Measurements from ENCODE around the gene STK32C. TPM values are rescaled to one million over a fixed set of nuclear protein-coding genes. Genes with fewer than 3 reads are reported as not detected.
A peak's percentile ranks its signal among the peaks of the same experiment; 100 is the strongest.

STK32C gene
- total and polyA plus RNA-seq, 10 of the 15 experiments (the other 5 are each of a cell fraction or from before 2014, with no cell fraction given), result 1.5 to 18.1 (median 6.4) TPM

DNA sequence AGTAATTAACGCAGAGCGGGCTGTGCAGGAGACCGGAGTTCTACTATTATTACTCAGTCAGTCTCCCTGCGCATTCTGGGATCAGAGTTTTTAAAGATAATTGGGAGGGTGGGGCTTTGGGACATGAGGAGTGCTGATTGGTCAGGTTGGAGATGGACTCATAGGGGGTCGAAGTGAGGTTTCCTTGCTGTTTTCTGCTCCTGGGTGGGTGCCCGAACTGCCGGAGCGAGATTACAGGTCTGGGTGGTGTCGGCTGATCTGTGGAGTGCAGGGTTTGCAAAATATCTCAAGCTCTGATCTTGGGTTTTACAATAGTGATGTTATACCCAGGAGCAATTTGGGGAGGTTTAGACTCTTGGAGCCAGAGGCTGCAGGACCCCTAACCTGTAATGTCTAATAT, 20.4 kb upstream of the STK32C start:
- FAIRE-seq, result no peak

More for the DNA sequence above, 20.4 kb upstream of the STK32C start:
- in situ Hi-C loops (cut with MboI) (no loop called here), intact Hi-C loops (cut with micrococcal nuclease; ENCODE audit: unreplicated experiment) (loop anchor here (10.0 kb wide), 1 partner anchor 247 kb away; no protein-coding TSS in a partner anchor)
- TF ChIP-seq IRF3 (IDR thresholded peaks at IDR 0.05), result no peak
- no peak for TF ChIP-seq FOS (IDR thresholded peaks at IDR 0.05; ENCODE audit: borderline replicate concordance, extremely low read depth, insufficient read length)
- no peak for TF ChIP-seq BACH1 (IDR thresholded peaks at IDR 0.05; ENCODE audit: borderline replicate concordance)
- TF ChIP-seq, protein P1, sequence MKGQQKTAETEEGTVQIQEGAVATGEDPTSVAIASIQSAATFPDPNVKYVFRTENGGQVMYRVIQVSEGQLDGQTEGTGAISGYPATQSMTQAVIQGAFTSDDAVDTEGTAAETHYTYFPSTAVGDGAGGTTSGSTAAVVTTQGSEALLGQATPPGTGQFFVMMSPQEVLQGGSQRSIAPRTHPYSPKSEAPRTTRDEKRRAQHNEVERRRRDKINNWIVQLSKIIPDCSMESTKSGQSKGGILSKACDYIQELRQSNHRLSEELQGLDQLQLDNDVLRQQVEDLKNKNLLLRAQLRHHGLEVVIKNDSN (IDR thresholded peaks at IDR 0.05; ENCODE audit: borderline replicate concordance, extremely low read length, insufficient read depth, low read depth, low read length), result no peak
- H3K4me3 ChIP-seq, result no peak overlapping the region
- H3K9ac ChIP-seq (ENCODE audit: control insufficient read depth, insufficient read depth, low read length), result no peak overlapping the region
- DNase-seq (ENCODE audit: low read depth, low spot score), result no peak
- H3K9me3 ChIP-seq (replicated peaks; ENCODE audit: control insufficient read depth, insufficient read depth, low read length), result peaks cover 1% of the 10 kb centered on the region; the same call in 1 of the 3 replicates
- peaks cover 31% of the 10 kb centered on the region for H3K79me2 ChIP-seq (ENCODE audit: control insufficient read depth, insufficient read depth, low read length)
- peaks cover 14% of the 10 kb centered on the region for H3K4me1 ChIP-seq (ENCODE audit: control insufficient read depth, insufficient read depth, low read length)
- ChIA-PET RAD21 (ENCODE audit: unreplicated experiment) (no interaction called here), SMC1A (ENCODE audit: uncharacterized antibody, unreplicated experiment) (interaction anchor here (0.6 kb wide), 1 partner anchor 303 kb away, joined by 3 read pairs; no protein-coding TSS in a partner anchor), POLR2A (no interaction called here), CTCF (no interaction called here)
- BruUV-seq (replicated peaks), result no TSS peak
- no peak overlapping the region for H3K27ac ChIP-seq (ENCODE audit: control insufficient read depth, insufficient read depth)
- no peak overlapping the region for H2AFZ ChIP-seq (ENCODE audit: control insufficient read depth, low read depth, low read length)
- no peaks in the 10 kb centered on the region for H4K20me1 ChIP-seq (ENCODE audit: control insufficient read depth, insufficient read depth)
- no peaks in the 10 kb centered on the region for H3K27me3 ChIP-seq (replicated peaks in 1 of 2; ENCODE audit: control insufficient read depth in 2 of 2, insufficient read depth in 2 of 2, low read length in 1 of 2)
- peak overlapping the region; percentile 71 for H3K4me2 ChIP-seq (ENCODE audit: control insufficient read depth, insufficient read depth)
- 97% methylated on average over 9 of the region's 9 CpGs for WGBS (ENCODE audit: insufficient coverage, insufficient replicate concordance, low lambda C conversion rate, missing lambda C conversion rate)
- ATAC-seq, result no peak
- peaks cover 0 to under 1% of the 10 kb centered on the region in 2 experiments; a peak in 1 of 4 replicates for H3K36me3 ChIP-seq (ENCODE audit: control insufficient read depth in 2 of 2, insufficient read depth in 2 of 2, low read length in 1 of 2)

All from GM12878 (cell line).